Smooth muscle cell (in vitro differentiated cells): ENCODE measurements around the gene ZNF276. TPM values are rescaled to one million over a fixed set of nuclear protein-coding genes. Genes with fewer than 3 reads are reported as not detected.

Experiments
- DNase-seq: peaks from one replicate; lab custom pipeline; 2025; ENCODE audit not compliant: unreplicated experiment; lab: John Stamatoyannopoulos, UW
- H2AFZ ChIP-seq: fragments of 200-600 bp; sonication (generic); 2 replicates; pipeline ENCODE4 v1.6.0; 2016; ENCODE audit warnings: antibody characterized with exemption, low read depth, mild to moderate bottlenecking
- H3F3A ChIP-seq: fragments of 200-600 bp; sonication (generic); 2 replicates; pipeline ENCODE4 v1.6.0; 2017; ENCODE audit warnings: antibody characterized with exemption, low read depth
- H3K27ac ChIP-seq: fragments of 200-600 bp; sonication (generic); 2 replicates; pipeline ENCODE4 v1.5.1; 2016; ENCODE audit warnings: low read depth, mild to moderate bottlenecking
- H3K27me3 ChIP-seq: fragments of 200-600 bp; sonication (generic); 2 replicates; pipeline ENCODE4 v1.6.1; 2016; ENCODE audit warnings: low read depth, mild to moderate bottlenecking
- H3K36me3 ChIP-seq: fragments of 200-600 bp; sonication (generic); 2 replicates; pipeline ENCODE4 v1.5.1; 2016; ENCODE audit warnings: low read depth
- H3K4me1 ChIP-seq: fragments of 200-600 bp; sonication (generic); 2 replicates; pipeline ENCODE4 v1.5.1; 2016; ENCODE audit warnings: low read depth
- H3K4me2 ChIP-seq: fragments of 200-600 bp; sonication (generic); 2 replicates; pipeline ENCODE4 v1.6.0; 2016; ENCODE audit warnings: mild to moderate bottlenecking
- H3K4me3 ChIP-seq: fragments of 200-600 bp; sonication (generic); 2 replicates; pipeline ENCODE4 v1.5.1; 2016; ENCODE audit warnings: mild to moderate bottlenecking
- H3K79me2 ChIP-seq: fragments of 200-600 bp; sonication (generic); 2 replicates; pipeline ENCODE4 v1.6.0; 2016; ENCODE audit warnings: low read depth, mild to moderate bottlenecking
- H3K9ac ChIP-seq: fragments of 200-600 bp; sonication (generic); 2 replicates; pipeline ENCODE4 v1.6.0; 2016; ENCODE audit warnings: low read depth
- H3K9me3 ChIP-seq: fragments of 200-600 bp; sonication (generic); replicated peaks from 2 replicates; pipeline ENCODE4 v1.5.1; 2016; ENCODE audit warnings: low read depth
- H4K20me1 ChIP-seq: fragments of 200-600 bp; sonication (generic); 2 replicates; pipeline ENCODE4 v1.6.0; 2016; ENCODE audit warnings: low read depth
- CTCF ChIP-seq: fragments of 200-600 bp; sonication (generic); IDR thresholded peaks from 2 replicates; pipeline ENCODE4 v1.5.1; 2017; ENCODE audit warnings: borderline replicate concordance, mild to moderate bottlenecking, antibody characterized with exemption; ENCODE audit not compliant: insufficient read depth, poor library complexity, severe bottlenecking
- WGBS: methylation state at CpG from one replicate; pipeline ENCODE4 v1.1.7; 2016; ENCODE audit warnings: low lambda C conversion rate; 5-methylcytosine and 5-hydroxymethylcytosine counted together
- polyA plus RNA-seq: library from polyadenylated mRNA; unstranded; fragments of >200 nt; fragmentation: Nextera tagmentation; extraction: Ambion mirVana; gene quantifications from 2 replicates; pipeline ENCODE4 v1.2.1, GENCODE V29; 2016
- total RNA-seq: library from RNA; depleted of rRNA; stranded (reverse); fragments of >200 nt; gene quantifications from 2 replicates; pipeline ENCODE4 v1.2.3, GENCODE V29; 2014

ZNF276 gene
- total and polyA plus RNA-seq, 2 experiments from 2014 or later: 8.0 to 11.0 TPM

- 94% methylated on average over 21 of the region's 22 CpGs for WGBS
- Histone ChIP-seq H3K79me2 (no peaks in the 10 kb centered on the region), H3F3A (no peaks in the 10 kb centered on the region), H3K27ac (no peak overlapping the region), H3K9ac (no peak overlapping the region), H3K36me3 (peaks cover 6% of the 10 kb centered on the region), H3K4me2 (no peak overlapping the region), H3K9me3 (no peaks in the 10 kb centered on the region), H2AFZ (no peak overlapping the region), H3K4me1 (no peaks in the 10 kb centered on the region), H3K4me3 (no peak overlapping the region), H3K27me3 (no peaks in the 10 kb centered on the region), H4K20me1 (peaks cover 26% of the 10 kb centered on the region)
- no peak for DNase-seq
- TF ChIP-seq CTCF: no peak
Observed at GRCh38 chr16:89730610-89731234, 9.4 kb downstream of the ZNF276 start.

GRCh38 chr16:89732142-89732917 lies 11.0 kb downstream of the ZNF276 start:
- WGBS: 96% methylated on average over 14 of the region's 24 CpGs
- no peak overlapping the region for H3K9ac ChIP-seq

GRCh38 chr16:89732918-89733242 lies 11.5 kb downstream of the ZNF276 start:
- no peaks in the 10 kb centered on the region for H3K4me1 ChIP-seq
- no peak overlapping the region for H2AFZ ChIP-seq
- H3K79me2 ChIP-seq: no peaks in the 10 kb centered on the region
- H3K9me3 ChIP-seq: no peaks in the 10 kb centered on the region
- H3K27me3 ChIP-seq: no peaks in the 10 kb centered on the region
- no peak overlapping the region for H3K4me2 ChIP-seq
- H4K20me1 ChIP-seq: peaks cover 10% of the 10 kb centered on the region
- peaks cover 9% of the 10 kb centered on the region for H3K36me3 ChIP-seq
- H3K9ac ChIP-seq: no peak overlapping the region
- TF ChIP-seq CTCF: no peak
- H3K4me3 ChIP-seq: no peak overlapping the region
- H3F3A ChIP-seq: no peaks in the 10 kb centered on the region
- DNase-seq: no peak
- H3K27ac ChIP-seq: no peak overlapping the region
- WGBS: 95% methylated on average over 9 of the region's 9 CpGs

More at GRCh38 chr16:89732142-89732917, 11.0 kb downstream of the ZNF276 start:
- peaks cover 9% of the 10 kb centered on the region for H3K36me3 ChIP-seq
- no peaks in the 10 kb centered on the region for H3K9me3 ChIP-seq
- no peaks in the 10 kb centered on the region for H3K4me1 ChIP-seq
- no peaks in the 10 kb centered on the region for H3F3A ChIP-seq
- TF ChIP-seq CTCF: no peak
- no peak for DNase-seq
- peaks cover 16% of the 10 kb centered on the region for H4K20me1 ChIP-seq
- H3K27me3 ChIP-seq: no peaks in the 10 kb centered on the region
- no peak overlapping the region for H3K27ac ChIP-seq
- no peaks in the 10 kb centered on the region for H3K79me2 ChIP-seq
- no peak overlapping the region for H2AFZ ChIP-seq
- H3K4me2 ChIP-seq: no peak overlapping the region
- no peak overlapping the region for H3K4me3 ChIP-seq

GRCh38 chr16:89733322-89733721 lies 12.0 kb downstream of the ZNF276 start:
- Histone ChIP-seq H3F3A (no peaks in the 10 kb centered on the region), H3K79me2 (no peaks in the 10 kb centered on the region), H3K9me3 (no peaks in the 10 kb centered on the region), H3K27ac (no peak overlapping the region), H3K4me1 (no peaks in the 10 kb centered on the region), H3K4me2 (no peak overlapping the region), H3K27me3 (no peaks in the 10 kb centered on the region), H4K20me1 (peaks cover 10% of the 10 kb centered on the region), H2AFZ (no peak overlapping the region), H3K9ac (no peak overlapping the region), H3K36me3 (peaks cover 9% of the 10 kb centered on the region), H3K4me3 (no peak overlapping the region)
- WGBS: 93% methylated on average over 17 of the region's 17 CpGs
- DNase-seq: no peak
- no peak for TF ChIP-seq CTCF
